A673 (cell line): ENCODE results near the gene EZH1. TPM values are rescaled to one million over a fixed set of nuclear protein-coding genes. Genes with fewer than 3 reads are reported as not detected.

ENCODE experiments used
- BruUV-seq: library from RNA; stranded (reverse); fragments of 400-500 nt; replicated peaks from 2 replicates; lab custom pipeline; 2021; lab: Mats Ljungman, UMichigan
- CTCF ChIA-PET: fragments of 300-600 bp; sonication (Branson Sonifier 250); formaldehyde crosslinking; loops from one replicate; lab custom pipeline; 2022; ENCODE audit warnings: antibody characterized with exemption; lab: Charles Lee
- POLR2A ChIA-PET: fragments of 300-600 bp; sonication (Branson Sonifier 250); formaldehyde crosslinking; loops from one replicate; lab custom pipeline; 2022; ENCODE audit warnings: antibody characterized with exemption; ENCODE audit not compliant: low non-redundant PET; lab: Charles Lee
- DNase-seq: peaks from one replicate; pipeline ENCODE4 v3.0.0-alpha.2; 2015; ENCODE audit warnings: low spot score
- H3K27ac ChIP-seq: fragments of 200-600 bp; sonication (generic); 2 replicates; pipeline ENCODE4 v1.5.1; 2016; ENCODE audit warnings: mixed run types, low read depth, mild to moderate bottlenecking, mixed read lengths, antibody characterized with exemption, low read length; ENCODE audit not compliant: poor library complexity, severe bottlenecking
- H3K27me3 ChIP-seq: fragments of 200-600 bp; sonication (generic); replicated peaks from 2 replicates; pipeline ENCODE4 v1.6.1; 2017; ENCODE audit warnings: mixed run types, low read depth, mild to moderate bottlenecking, mixed read lengths, antibody characterized with exemption, low read length; ENCODE audit not compliant: insufficient read depth, poor library complexity
- H3K36me3 ChIP-seq: fragments of 200-600 bp; sonication (generic); 2 replicates; pipeline ENCODE4 v1.6.1; 2016; ENCODE audit warnings: mixed run types, mild to moderate bottlenecking, mixed read lengths, antibody characterized with exemption, low read length; ENCODE audit not compliant: insufficient read depth, poor library complexity, severe bottlenecking
- H3K4me1 ChIP-seq: fragments of 200-600 bp; sonication (generic); 2 replicates; pipeline ENCODE4 v1.6.1; 2017; ENCODE audit warnings: mixed run types, mild to moderate bottlenecking, mixed read lengths, antibody characterized with exemption, low read length; ENCODE audit not compliant: insufficient read depth, poor library complexity, severe bottlenecking
- H3K4me3 ChIP-seq: fragments of 200-600 bp; sonication (generic); 2 replicates; pipeline ENCODE4 v1.5.1; 2016; ENCODE audit warnings: low read depth, mixed run types, mild to moderate bottlenecking, mixed read lengths, low read length; ENCODE audit not compliant: poor library complexity, severe bottlenecking
- H3K9me3 ChIP-seq: fragments of 200-600 bp; sonication (generic); 2 replicates; pipeline ENCODE4 v1.6.1; 2016; ENCODE audit warnings: mixed run types, low read depth, mild to moderate bottlenecking, mixed read lengths, antibody characterized with exemption, low read length; ENCODE audit not compliant: poor library complexity, severe bottlenecking
- CTCF ChIP-seq: fragments of 300-800, 200-600 bp; sonication (generic); conservative IDR thresholded peaks from 2 replicates; pipeline ENCODE4 v1.5.1; 2017; ENCODE audit warnings: low read depth, mild to moderate bottlenecking, antibody characterized with exemption, low read length, moderate library complexity, mixed read lengths
- EZH2 ChIP-seq: fragments of 200-600 bp; sonication (generic); IDR thresholded peaks from 2 replicates; pipeline ENCODE4 v1.6.1; 2017; ENCODE audit warnings: borderline replicate concordance, low read depth, mild to moderate bottlenecking, mixed read lengths, antibody characterized with exemption, low read length; ENCODE audit not compliant: poor library complexity, severe bottlenecking
- intact Hi-C: fragments of 100-400 bp; cut with micrococcal nuclease; formaldehyde crosslinking; loops from one replicate; pipeline ENCODE4 v1.10.0; 2022; ENCODE audit not compliant: unreplicated experiment
- total RNA-seq: library from RNA; stranded (reverse); gene quantifications from 2 replicates; pipeline ENCODE4 v1.2.3, GENCODE V29; 2021

Gene EZH1
- total RNA-seq, 1 experiment from 2014 or later = 16.4 TPM

GRCh38 chr17:42740699-42741098 lies 4.1 kb downstream of the EZH1 start:
- H3K27ac ChIP-seq = no peak overlapping the region
- H3K4me1 ChIP-seq = no peaks in the 10 kb centered on the region
- BruUV-seq = no TSS peak
- intact Hi-C loops = no loop called here
- no peak overlapping the region for H3K4me3 ChIP-seq
- H3K27me3 ChIP-seq = no peaks in the 10 kb centered on the region
- H3K36me3 ChIP-seq = no peaks in the 10 kb centered on the region
- TF ChIP-seq CTCF (no peak), EZH2 (no peak)
- no peaks in the 10 kb centered on the region for H3K9me3 ChIP-seq
- DNase-seq = no peak
- POLR2A ChIA-PET = no interaction called here
- CTCF ChIA-PET = no interaction called here

- no peaks in the 10 kb centered on the region for H3K27me3 ChIP-seq
- H3K27ac ChIP-seq = no peak overlapping the region
- TF ChIP-seq CTCF = no peak
- TF ChIP-seq EZH2 = no peak
- CTCF ChIA-PET = interaction anchor here (0.7 kb wide), 1 partner anchor 19 kb away, joined by 4 read pairs; no protein-coding TSS in a partner anchor
- H3K9me3 ChIP-seq = no peaks in the 10 kb centered on the region
- POLR2A ChIA-PET = no interaction called here
- DNase-seq = no peak
- no peaks in the 10 kb centered on the region for H3K4me1 ChIP-seq
- intact Hi-C loops = loop anchor here (10.0 kb wide), 1 partner anchor 100 kb away; the partner anchor contains the start of gene BECN1
- no TSS peak for BruUV-seq
- no peak overlapping the region for H3K4me3 ChIP-seq
- peaks cover 9% of the 10 kb centered on the region for H3K36me3 ChIP-seq
These were observed 19.7 kb downstream of the EZH1 start for GRCh38 chr17:42725143-42725542.

- TF ChIP-seq EZH2 = no peak
- TF ChIP-seq CTCF = no peak
- no peak overlapping the region for H3K27ac ChIP-seq
- intact Hi-C loops = loop anchor here (10.0 kb wide), 1 partner anchor 101 kb away; the partner anchor contains the start of gene BECN1
- H3K9me3 ChIP-seq = no peaks in the 10 kb centered on the region
- H3K4me1 ChIP-seq = no peaks in the 10 kb centered on the region
- H3K27me3 ChIP-seq = no peaks in the 10 kb centered on the region
- BruUV-seq = no TSS peak
- H3K36me3 ChIP-seq = peaks cover 18% of the 10 kb centered on the region
- no peak overlapping the region for H3K4me3 ChIP-seq
- DNase-seq = no peak
- CTCF ChIA-PET = no interaction called here
- POLR2A ChIA-PET = no interaction called here
These were observed 21.2 kb downstream of the EZH1 start for GRCh38 chr17:42723636-42724035.
